Measurements from ENCODE around the gene CD300H. TPM values are rescaled to one million over a fixed set of nuclear protein-coding genes. Genes with fewer than 3 reads are reported as not detected.

The CD300H gene
- total RNA-seq, 1 experiment from 2014 or later, result not detected

DNA sequence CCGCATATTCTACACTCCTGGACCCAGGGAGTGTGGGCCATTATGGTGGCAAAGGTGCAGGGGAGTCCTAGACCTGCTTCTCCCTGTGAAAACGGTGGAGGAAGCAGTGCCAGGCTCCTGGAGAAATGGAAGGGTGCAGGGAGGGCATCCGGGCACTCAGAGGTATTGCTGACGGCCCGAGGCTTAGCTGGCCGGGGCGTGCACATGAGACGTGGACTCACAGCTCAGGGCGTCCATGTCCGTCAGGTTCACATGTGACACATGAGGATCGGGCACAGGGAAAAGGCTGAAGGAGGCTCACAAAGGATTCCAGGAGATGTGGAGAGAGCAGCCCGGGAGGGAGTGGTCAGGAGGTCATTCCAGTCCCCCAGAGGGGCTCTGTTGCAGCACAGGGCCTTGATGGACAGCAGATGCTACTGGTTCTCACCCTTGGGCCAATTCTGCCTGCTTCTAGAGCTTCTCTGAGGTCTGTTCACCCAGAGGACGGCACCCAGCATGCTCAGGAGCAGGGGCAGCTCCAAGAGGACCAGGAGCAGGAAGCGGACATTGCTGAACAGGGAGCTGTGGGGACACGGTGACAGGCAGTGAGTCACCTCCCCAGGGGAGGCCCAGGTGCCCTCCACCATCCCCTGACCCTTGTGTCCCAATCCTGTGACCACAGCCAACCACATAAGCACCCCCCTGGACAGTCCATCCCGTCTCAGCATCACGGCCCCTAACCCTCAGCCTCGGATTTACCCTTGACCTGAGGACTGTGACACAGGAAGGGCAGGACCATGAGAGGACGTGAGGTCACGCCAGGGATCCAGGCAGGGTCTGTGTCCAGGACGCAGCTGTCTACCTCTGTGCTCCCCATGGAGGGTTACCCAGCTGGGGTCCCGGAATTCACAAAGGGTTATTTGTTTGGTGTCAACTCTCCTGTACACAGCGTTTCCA lies 25.9 kb downstream of the CD300H start:
- Histone ChIP-seq H3K36me3 (ENCODE audit: control insufficient read depth, insufficient read depth, low read length) (no peaks in the 10 kb centered on the region), H3K27me3 (ENCODE audit: control insufficient read depth, insufficient read depth, low read length) (peaks cover 7% of the 10 kb centered on the region; the same call in 1 of the 2 replicates), H3K4me3 (ENCODE audit: low read depth in 2 of 2, low read length in 2 of 2) (no peak overlapping the region), H3K27ac (ENCODE audit: low read length) (no peak overlapping the region), H3K9me3 (ENCODE audit: control insufficient read depth, insufficient read depth, low read depth, low read length) (no peaks in the 10 kb centered on the region), H3K4me1 (ENCODE audit: control insufficient read depth, insufficient read depth, low read length) (no peaks in the 10 kb centered on the region)
- no TSS peak for BruUV-seq (replicated peaks)
- in situ Hi-C loops (cut with HindIII; ENCODE audit: low pct_unique_long_range_greater_than_20kb, low sequenced_read_pairs), result no loop called here
- no peak for ATAC-seq
- ChIA-PET POLR2A (no interaction called here), CTCF (no interaction called here)
- TF ChIP-seq TCF7L2 (IDR thresholded peaks at IDR 0.05; ENCODE audit: low read depth, low read length) (no peak), POLR2AphosphoS5 (IDR thresholded peaks at IDR 0.05; ENCODE audit: low read depth, low read length) (no peak), SIN3A (IDR thresholded peaks at IDR 0.05; ENCODE audit: borderline replicate concordance, insufficient read depth, low read depth, low read length) (no peak)
- TF ChIP-seq, protein P1, sequence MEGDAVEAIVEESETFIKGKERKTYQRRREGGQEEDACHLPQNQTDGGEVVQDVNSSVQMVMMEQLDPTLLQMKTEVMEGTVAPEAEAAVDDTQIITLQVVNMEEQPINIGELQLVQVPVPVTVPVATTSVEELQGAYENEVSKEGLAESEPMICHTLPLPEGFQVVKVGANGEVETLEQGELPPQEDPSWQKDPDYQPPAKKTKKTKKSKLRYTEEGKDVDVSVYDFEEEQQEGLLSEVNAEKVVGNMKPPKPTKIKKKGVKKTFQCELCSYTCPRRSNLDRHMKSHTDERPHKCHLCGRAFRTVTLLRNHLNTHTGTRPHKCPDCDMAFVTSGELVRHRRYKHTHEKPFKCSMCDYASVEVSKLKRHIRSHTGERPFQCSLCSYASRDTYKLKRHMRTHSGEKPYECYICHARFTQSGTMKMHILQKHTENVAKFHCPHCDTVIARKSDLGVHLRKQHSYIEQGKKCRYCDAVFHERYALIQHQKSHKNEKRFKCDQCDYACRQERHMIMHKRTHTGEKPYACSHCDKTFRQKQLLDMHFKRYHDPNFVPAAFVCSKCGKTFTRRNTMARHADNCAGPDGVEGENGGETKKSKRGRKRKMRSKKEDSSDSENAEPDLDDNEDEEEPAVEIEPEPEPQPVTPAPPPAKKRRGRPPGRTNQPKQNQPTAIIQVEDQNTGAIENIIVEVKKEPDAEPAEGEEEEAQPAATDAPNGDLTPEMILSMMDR (IDR thresholded peaks at IDR 0.05), result no peak
- TF ChIP-seq, protein P2, sequence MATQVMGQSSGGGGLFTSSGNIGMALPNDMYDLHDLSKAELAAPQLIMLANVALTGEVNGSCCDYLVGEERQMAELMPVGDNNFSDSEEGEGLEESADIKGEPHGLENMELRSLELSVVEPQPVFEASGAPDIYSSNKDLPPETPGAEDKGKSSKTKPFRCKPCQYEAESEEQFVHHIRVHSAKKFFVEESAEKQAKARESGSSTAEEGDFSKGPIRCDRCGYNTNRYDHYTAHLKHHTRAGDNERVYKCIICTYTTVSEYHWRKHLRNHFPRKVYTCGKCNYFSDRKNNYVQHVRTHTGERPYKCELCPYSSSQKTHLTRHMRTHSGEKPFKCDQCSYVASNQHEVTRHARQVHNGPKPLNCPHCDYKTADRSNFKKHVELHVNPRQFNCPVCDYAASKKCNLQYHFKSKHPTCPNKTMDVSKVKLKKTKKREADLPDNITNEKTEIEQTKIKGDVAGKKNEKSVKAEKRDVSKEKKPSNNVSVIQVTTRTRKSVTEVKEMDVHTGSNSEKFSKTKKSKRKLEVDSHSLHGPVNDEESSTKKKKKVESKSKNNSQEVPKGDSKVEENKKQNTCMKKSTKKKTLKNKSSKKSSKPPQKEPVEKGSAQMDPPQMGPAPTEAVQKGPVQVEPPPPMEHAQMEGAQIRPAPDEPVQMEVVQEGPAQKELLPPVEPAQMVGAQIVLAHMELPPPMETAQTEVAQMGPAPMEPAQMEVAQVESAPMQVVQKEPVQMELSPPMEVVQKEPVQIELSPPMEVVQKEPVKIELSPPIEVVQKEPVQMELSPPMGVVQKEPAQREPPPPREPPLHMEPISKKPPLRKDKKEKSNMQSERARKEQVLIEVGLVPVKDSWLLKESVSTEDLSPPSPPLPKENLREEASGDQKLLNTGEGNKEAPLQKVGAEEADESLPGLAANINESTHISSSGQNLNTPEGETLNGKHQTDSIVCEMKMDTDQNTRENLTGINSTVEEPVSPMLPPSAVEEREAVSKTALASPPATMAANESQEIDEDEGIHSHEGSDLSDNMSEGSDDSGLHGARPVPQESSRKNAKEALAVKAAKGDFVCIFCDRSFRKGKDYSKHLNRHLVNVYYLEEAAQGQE (IDR thresholded peaks at IDR 0.05; ENCODE audit: insufficient read depth in 1 of 2, low read depth in 2 of 2, low read length in 1 of 2), result no peak
- intact Hi-C loops (cut with micrococcal nuclease; ENCODE audit: unreplicated experiment), result no loop called here
- DNase-seq (ENCODE audit: low read depth, low spot score), result no peak

DNA sequence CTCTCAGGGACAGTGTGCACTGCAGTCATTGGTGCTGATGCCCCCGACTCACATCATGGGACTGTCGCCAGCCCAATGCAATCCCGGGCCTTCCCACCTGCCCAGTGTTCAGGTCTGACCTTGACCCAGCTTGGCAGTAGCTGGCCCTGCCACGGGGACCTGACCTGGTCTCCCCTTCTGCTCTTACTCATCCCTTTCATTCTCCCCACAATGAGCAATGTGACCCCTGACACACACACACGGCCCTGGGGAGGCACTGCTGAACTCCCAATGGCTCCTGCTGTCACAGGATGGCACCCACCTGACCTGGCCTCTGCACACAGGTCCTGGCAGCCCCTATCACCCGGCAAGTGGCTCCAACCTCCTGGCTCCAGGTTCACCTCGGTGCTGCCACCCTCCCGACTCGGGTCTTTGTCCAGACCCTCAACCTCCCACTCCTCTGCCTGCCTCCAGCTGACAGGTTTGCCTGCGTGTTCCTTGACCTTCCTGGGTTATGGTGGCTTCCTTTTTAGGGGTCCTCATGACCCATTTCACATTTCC lies 28.0 kb downstream of the CD300H start:
- ChIA-PET CTCF (no interaction called here), POLR2A (no interaction called here)
- Histone ChIP-seq H3K4me3 (ENCODE audit: low read depth in 2 of 2, low read length in 2 of 2) (no peak overlapping the region), H3K27ac (ENCODE audit: low read length) (no peak overlapping the region), H3K9me3 (ENCODE audit: control insufficient read depth, insufficient read depth, low read depth, low read length) (no peaks in the 10 kb centered on the region), H3K4me1 (ENCODE audit: control insufficient read depth, insufficient read depth, low read length) (no peaks in the 10 kb centered on the region), H3K36me3 (ENCODE audit: control insufficient read depth, insufficient read depth, low read length) (no peaks in the 10 kb centered on the region), H3K27me3 (ENCODE audit: control insufficient read depth, insufficient read depth, low read length) (peaks cover 19% of the 10 kb centered on the region)
- no peak for ATAC-seq
- TF ChIP-seq POLR2AphosphoS5 (IDR thresholded peaks at IDR 0.05; ENCODE audit: low read depth, low read length), result no peak
- TF ChIP-seq TCF7L2 (IDR thresholded peaks at IDR 0.05; ENCODE audit: low read depth, low read length), result no peak
- TF ChIP-seq, protein P1 (IDR thresholded peaks at IDR 0.05), result no peak
- TF ChIP-seq, protein P2 (IDR thresholded peaks at IDR 0.05; ENCODE audit: insufficient read depth in 1 of 2, low read depth in 2 of 2, low read length in 1 of 2), result no peak
- TF ChIP-seq SIN3A (IDR thresholded peaks at IDR 0.05; ENCODE audit: borderline replicate concordance, insufficient read depth, low read depth, low read length), result no peak
- intact Hi-C loops (cut with micrococcal nuclease; ENCODE audit: unreplicated experiment), result no loop called here
- no TSS peak for BruUV-seq (replicated peaks)
- no peak for DNase-seq (ENCODE audit: low read depth, low spot score)
- in situ Hi-C loops (cut with HindIII; ENCODE audit: low pct_unique_long_range_greater_than_20kb, low sequenced_read_pairs), result no loop called here
